Right atrium auricular region (tissue), 2 donors: ENCODE data around the gene CFAP44. TPM values are rescaled to one million over a fixed set of nuclear protein-coding genes. Genes with fewer than 3 reads are reported as not detected.

Experiments used
- DNase-seq: peaks from one replicate; pipeline ENCODE4 v3.0.0-alpha.2; 2019; ENCODE audit warnings: low spot score
- H3K27ac ChIP-seq, 2 donors: fragments of 200-600 bp; sonication (generic); 1 replicate in 1 of 2; 2 replicates in 1 of 2; pipeline ENCODE4 v1.5.1; 2016 to 2019
- H3K27me3 ChIP-seq, 2 donors: fragments of 200-600 bp; sonication (generic); one replicate each; pipeline versions ENCODE4 v1.5.1 to v1.6.0; 2017 to 2019
- H3K36me3 ChIP-seq: fragments of 200-600 bp; sonication (generic); one replicate; pipeline ENCODE4 v1.5.1; 2016
- H3K4me1 ChIP-seq, 2 donors: fragments of 200-600 bp; sonication (generic); one replicate each; pipeline versions ENCODE4 v1.5.1 to v1.6.0; 2017 to 2019
- H3K4me3 ChIP-seq, 2 donors: fragments of 200-600 bp; sonication (generic); 1 replicate in 1 of 2; 2 replicates in 1 of 2; pipeline ENCODE4 v1.5.1; 2017 to 2019; ENCODE audit warnings: mild to moderate bottlenecking in 1 of 2, moderate library complexity in 1 of 2
- H3K9me3 ChIP-seq, 2 donors: fragments of 200-600 bp; sonication (generic); one replicate each; pipeline ENCODE4 v1.5.1; 2019
- CTCF ChIP-seq, 2 donors: fragments of 200-600 bp; sonication (generic); IDR thresholded peaks; one replicate each; pipeline ENCODE4 v1.5.1; 2019; ENCODE audit warnings: antibody characterized with exemption in 2 of 2
- microRNA-seq, 2 donors: library from miRNA; unstranded; fragments of <30 nt; microRNA quantifications; one replicate each; pipeline ENCODE4, GENCODE V29; 2016 to 2017; ENCODE audit warnings: borderline number of aligned reads in 2 of 2, borderline replicate concordance in 1 of 2
- total RNA-seq, 2 donors: library from RNA; depleted of rRNA; stranded (reverse); fragments of >200 nt; gene quantifications; one replicate each; pipeline ENCODE4 v1.1.0, GENCODE V29; 2016

Gene CFAP44
- total RNA-seq, 2 donors from 2014 or later: 1.2 to 1.7 TPM

DNA sequence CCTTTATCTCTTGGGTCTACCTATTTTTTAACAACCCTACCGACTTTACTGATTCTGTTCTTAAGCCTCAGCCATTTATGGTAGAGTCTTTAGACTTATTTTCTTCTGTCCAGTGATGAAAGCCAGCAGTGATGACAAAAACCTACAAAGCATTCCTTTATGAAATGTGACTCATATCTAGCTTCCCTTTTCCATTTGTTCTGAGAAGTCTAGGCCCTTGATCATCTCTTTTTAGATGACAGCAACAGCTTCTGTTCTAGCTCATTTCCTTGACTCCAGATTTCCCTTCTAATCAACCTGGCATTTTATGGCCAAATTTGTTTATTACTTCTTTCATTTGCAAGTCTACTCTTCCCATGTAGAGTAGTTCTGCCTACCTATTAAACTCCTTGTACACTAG lies 36.1 kb downstream of the CFAP44 start:
- peaks cover 16% of the 10 kb centered on the region for H3K36me3 ChIP-seq
- H3K27me3 ChIP-seq: no peaks in the 10 kb centered on the region
- H3K27ac ChIP-seq: no peak overlapping the region
- no peak for TF ChIP-seq CTCF (IDR thresholded peaks at IDR 0.05)
- H3K9me3 ChIP-seq: no peaks in the 10 kb centered on the region
- no peak overlapping the region for H3K4me3 ChIP-seq
- DNase-seq: no peak
- no peaks in the 10 kb centered on the region for H3K4me1 ChIP-seq

- no peak overlapping the region for H3K27ac ChIP-seq
- H3K9me3 ChIP-seq: no peaks in the 10 kb centered on the region
Measured at GRCh38 chr3:113404637-113405036, 36.7 kb downstream of the CFAP44 start.

More at GRCh38 chr3:113404637-113405036, 36.7 kb downstream of the CFAP44 start:
- Histone ChIP-seq H3K4me3 (no peak overlapping the region), H3K36me3 (peaks cover 16% of the 10 kb centered on the region), H3K4me1 (no peaks in the 10 kb centered on the region), H3K27me3 (no peaks in the 10 kb centered on the region)
- no peak for DNase-seq
- no peak for TF ChIP-seq CTCF (IDR thresholded peaks at IDR 0.05)

Small RNAs within 50 kb of the gene (microRNA-seq; reads per million reads assigned to microRNA genes)
- gene MIR8076: 0 reads per million in 2 donors

Other genes with a start within 250 kb of the CFAP44 start
- 10 to 100 TPM; 10.6 to 15.4 TPM for gene BOC, start 229.9 kb downstream of the CFAP44 start, total RNA-seq
- 1 to 10 TPM; 1.5 to 3.3 TPM for gene SPICE1, start 73.7 kb upstream of the CFAP44 start, total RNA-seq
- gene SIDT1, start 91.1 kb upstream of the CFAP44 start, total RNA-seq: under 1 TPM; 0.15 to 0.16 TPM